ENCODE results near the gene H1-8. TPM values are rescaled to one million over a fixed set of nuclear protein-coding genes. Genes with fewer than 3 reads are reported as not detected.
A peak's percentile ranks its signal among the peaks of the same experiment; 100 is the strongest.

H1-8 gene
- total RNA-seq, 1 experiment from 2014 or later: not detected

- Histone ChIP-seq H3K23ac (ENCODE audit: insufficient read length, low read depth, low read length) (no peak overlapping the region), H3K14ac (ENCODE audit: insufficient read depth, low read length) (peak overlapping the region; percentile 12; the same call in 1 of the 2 replicates), H3K56ac (ENCODE audit: insufficient read length, low read depth, low read length) (no peak overlapping the region), H3K9ac (ENCODE audit: extremely low read depth, insufficient read length, low read length) (no peak overlapping the region), H2BK120ac (ENCODE audit: low read depth, low read length, poor library complexity, severe bottlenecking) (no peak overlapping the region), H4K8ac (replicated peaks; ENCODE audit: insufficient read length, low read depth, low read length) (no peak overlapping the region), H3K27ac (ENCODE audit: insufficient read length, low read depth, low read length) (no peak overlapping the region), H3K18ac (ENCODE audit: insufficient read length, low read depth, low read length) (no peak overlapping the region), H3K23me2 (ENCODE audit: insufficient read length, low read depth, low read length, poor library complexity, severe bottlenecking) (no peaks in the 10 kb centered on the region), H2AFZ (ENCODE audit: low read length) (no peak overlapping the region), H3K4ac (ENCODE audit: low read depth, low read length) (no peak overlapping the region), H3K27me3 (ENCODE audit: insufficient read depth, low read length) (no peaks in the 10 kb centered on the region; the same call in 1 of the 2 replicates), H3T11ph (ENCODE audit: low read length) (no peak overlapping the region), H3K79me1 (ENCODE audit: insufficient read depth, low read depth, low read length, poor library complexity, severe bottlenecking) (no peaks in the 10 kb centered on the region), H2BK5ac (ENCODE audit: insufficient read length, low read length) (no peak overlapping the region), H2BK12ac (ENCODE audit: insufficient read length, low read depth, low read length) (no peak overlapping the region), H2BK15ac (ENCODE audit: low read depth, low read length) (no peak overlapping the region), H3K79me2 (ENCODE audit: insufficient read depth, low read length) (no peaks in the 10 kb centered on the region), H4K5ac (ENCODE audit: insufficient read length, low read depth, low read length) (no peak overlapping the region), H3K4me1 (ENCODE audit: insufficient read depth, low read length) (no peaks in the 10 kb centered on the region), H4K20me1 (ENCODE audit: control insufficient read depth, insufficient read depth, insufficient read length) (no peaks in the 10 kb centered on the region), H4K91ac (ENCODE audit: insufficient read length, low read depth, low read length) (no peak overlapping the region), H3K4me2 (ENCODE audit: insufficient read depth, insufficient read length, low read length) (no peak overlapping the region), H2AK5ac (ENCODE audit: insufficient read length, low read length) (no peak overlapping the region), H2BK20ac (ENCODE audit: low read depth, low read length, poor library complexity, severe bottlenecking) (no peak overlapping the region), H3K9me3 (ENCODE audit: control insufficient read depth, low read depth, low read length) (no peaks in the 10 kb centered on the region)
- H3K27me3 Mint-ChIP-seq (ENCODE audit: low read depth): no peaks in the 10 kb centered on the region
- peaks cover 4 to 6% of the 10 kb centered on the region in 2 experiments; a peak in 3 of 4 replicates for H3K4me1 Mint-ChIP-seq
- no peak for DNase-seq
- H3K36me3 Mint-ChIP-seq (ENCODE audit: insufficient read depth in 1 of 3, low read depth in 3 of 3): peaks cover 7 to 16% (median 10%) of the 10 kb centered on the region in 3 experiments
- TF ChIP-seq CTCF (conservative IDR thresholded peaks at IDR 0.05): no peak
- no CpG with 5 or more reads among the region's 10 CpGs for WGBS (ENCODE audit: extremely low coverage, insufficient read length, low lambda C conversion rate)
- no peaks in the 10 kb centered on the region for H3K9me3 Mint-ChIP-seq
- no peak overlapping the region; a peak in 1 of 5 replicates for H3K4me3 Mint-ChIP-seq
- no peak overlapping the region for H3K27ac Mint-ChIP-seq
These were observed 23.5 kb upstream of the H1-8 start for GRCh38 chr3:129519449-129519848.

All from H9 (cell line).